Esophagus muscularis mucosa (tissue), 3 donors: Measurements from ENCODE around the gene FCAMR.

Experiments used
- POLR2A ChIP-seq: fragments of 450-650 bp; IDR thresholded peaks from one replicate; pipeline ENCODE4 v1.6.1; 2017; ENCODE audit warnings: antibody characterized with exemption, moderate library complexity, mild to moderate bottlenecking, low read depth
- TF ChIP-seq, protein P1 (sequence below), 3 experiments: fragments of 200-600 bp in 2 of 3; fragments of 450-650 bp in 1 of 3; sonication (generic) in 2 of 3; IDR thresholded peaks; one replicate each; pipeline ENCODE4 v1.5.1; 2017 to 2019; ENCODE audit warnings: antibody characterized with exemption in 3 of 3, mild to moderate bottlenecking in 2 of 3, moderate library complexity in 1 of 3

DNA sequence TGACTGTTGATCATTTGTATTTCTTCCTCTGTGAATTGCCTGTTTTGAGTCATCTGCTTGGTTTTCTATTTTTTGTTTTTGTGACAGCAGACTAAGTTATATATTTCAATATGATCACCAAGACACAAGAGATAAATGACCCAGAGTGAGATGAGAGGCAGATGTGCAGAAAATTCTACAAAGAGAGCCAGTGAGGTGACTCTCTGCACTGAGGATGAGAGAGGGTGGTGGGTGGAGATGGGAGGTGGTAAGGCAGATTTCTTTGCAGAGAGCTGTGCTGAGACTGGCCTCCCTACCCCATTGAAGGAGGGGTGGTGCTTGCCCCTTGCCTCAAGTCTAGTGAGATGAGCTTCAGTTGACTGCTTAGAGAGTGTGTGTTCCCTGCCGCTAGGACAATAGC is 17.6 kb upstream of the FCAMR start:
- no peak for TF ChIP-seq POLR2A
- TF ChIP-seq, protein P1, sequence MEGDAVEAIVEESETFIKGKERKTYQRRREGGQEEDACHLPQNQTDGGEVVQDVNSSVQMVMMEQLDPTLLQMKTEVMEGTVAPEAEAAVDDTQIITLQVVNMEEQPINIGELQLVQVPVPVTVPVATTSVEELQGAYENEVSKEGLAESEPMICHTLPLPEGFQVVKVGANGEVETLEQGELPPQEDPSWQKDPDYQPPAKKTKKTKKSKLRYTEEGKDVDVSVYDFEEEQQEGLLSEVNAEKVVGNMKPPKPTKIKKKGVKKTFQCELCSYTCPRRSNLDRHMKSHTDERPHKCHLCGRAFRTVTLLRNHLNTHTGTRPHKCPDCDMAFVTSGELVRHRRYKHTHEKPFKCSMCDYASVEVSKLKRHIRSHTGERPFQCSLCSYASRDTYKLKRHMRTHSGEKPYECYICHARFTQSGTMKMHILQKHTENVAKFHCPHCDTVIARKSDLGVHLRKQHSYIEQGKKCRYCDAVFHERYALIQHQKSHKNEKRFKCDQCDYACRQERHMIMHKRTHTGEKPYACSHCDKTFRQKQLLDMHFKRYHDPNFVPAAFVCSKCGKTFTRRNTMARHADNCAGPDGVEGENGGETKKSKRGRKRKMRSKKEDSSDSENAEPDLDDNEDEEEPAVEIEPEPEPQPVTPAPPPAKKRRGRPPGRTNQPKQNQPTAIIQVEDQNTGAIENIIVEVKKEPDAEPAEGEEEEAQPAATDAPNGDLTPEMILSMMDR (IDR thresholded peaks at IDR 0.05) = no peak
